Tibial nerve (tissue), 4 donors: ENCODE results near the gene KRT77. TPM values are rescaled to one million over a fixed set of nuclear protein-coding genes. Genes with fewer than 3 reads are reported as not detected.

ENCODE experiments used
- DNase-seq, 2 donors: peaks; one replicate each; pipeline ENCODE4 v3.0.0-alpha.2; 2019; ENCODE audit warnings: low spot score in 2 of 2
- H3K27ac ChIP-seq, 4 donors: fragments of 200-600 bp; sonication (generic) in 3 of 4; one replicate each; pipeline ENCODE4 v1.5.1; 2017 to 2019; ENCODE audit warnings: mild to moderate bottlenecking in 1 of 4
- H3K27me3 ChIP-seq, 2 donors: fragments of 200-600 bp; sonication (generic) in 1 of 2; one replicate each; pipeline versions ENCODE4 v1.5.1 to v1.6.0; 2017 to 2019
- H3K36me3 ChIP-seq, 3 donors: fragments of 200-600 bp; sonication (generic); one replicate each; pipeline ENCODE4 v1.5.1; 2018 to 2019
- H3K4me1 ChIP-seq, 4 donors: fragments of 200-600 bp; sonication (generic) in 3 of 4; one replicate each; pipeline ENCODE4 v1.5.1; 2017 to 2019
- H3K4me3 ChIP-seq, 4 donors: fragments of 200-600 bp; sonication (generic) in 3 of 4; one replicate each; pipeline ENCODE4 v1.5.1; 2017 to 2019; ENCODE audit warnings: mild to moderate bottlenecking in 1 of 4, moderate library complexity in 1 of 4
- H3K9me3 ChIP-seq, 4 donors: fragments of 200-600 bp; sonication (generic) in 3 of 4; one replicate each; pipeline ENCODE4 v1.5.1; 2017 to 2019
- CTCF ChIP-seq, 5 experiments: fragments of 200-600 bp in 3 of 5; fragments of 450-650 bp in 2 of 5; sonication (generic) in 3 of 5; IDR thresholded peaks; one replicate each; pipeline ENCODE4 v1.5.1; 2016 to 2019; ENCODE audit warnings: antibody characterized with exemption in 5 of 5, mild to moderate bottlenecking in 3 of 5, moderate library complexity in 2 of 5
- EP300 ChIP-seq, 2 donors: sonication (generic); formaldehyde crosslinking; IDR thresholded peaks; one replicate each; pipeline ENCODE4 v1.6.1; 2017; ENCODE audit warnings: antibody characterized with exemption in 2 of 2, mild to moderate bottlenecking in 1 of 2
- POLR2A ChIP-seq, 2 donors: fragments of 450-650 bp; IDR thresholded peaks; one replicate each; pipeline ENCODE4 v1.6.1; 2017; ENCODE audit warnings: antibody characterized with exemption in 2 of 2, mild to moderate bottlenecking in 2 of 2, moderate library complexity in 2 of 2
- WGBS, 2 donors: methylation state at CpG; one replicate each; pipeline ENCODE4 v1.1.5; 2018; 5-methylcytosine and 5-hydroxymethylcytosine counted together
- total RNA-seq, 4 donors: library from RNA; depleted of rRNA; stranded (reverse); fragments of >200 nt; gene quantifications; one replicate each; pipeline ENCODE4 v1.1.0, GENCODE V29; 2016

KRT77 gene
- total RNA-seq, 4 donors from 2014 or later: not detected

GRCh38 chr12:52730793-52731192 lies 27.5 kb upstream of the KRT77 start:
- H3K4me1 ChIP-seq: no peaks in the 10 kb centered on the region
- peaks cover 0 to 8% of the 10 kb centered on the region in 2 donors for H3K27me3 ChIP-seq
- no peak overlapping the region for H3K4me3 ChIP-seq
- 43 to 68% methylated on average over 2 of the region's 2 CpGs for WGBS, 2 donors
- no peaks in the 10 kb centered on the region for H3K9me3 ChIP-seq
- no peak for TF ChIP-seq CTCF (IDR thresholded peaks at IDR 0.05)
- TF ChIP-seq EP300 (IDR thresholded peaks at IDR 0.05): no peak
- no peak for TF ChIP-seq POLR2A (IDR thresholded peaks at IDR 0.05)
- H3K27ac ChIP-seq: no peak overlapping the region
- DNase-seq: no peak
- no peaks in the 10 kb centered on the region for H3K36me3 ChIP-seq

GRCh38 chr12:52730383-52730782 lies 27.1 kb upstream of the KRT77 start:
- Histone ChIP-seq H3K27ac (no peak overlapping the region), H3K4me3 (no peak overlapping the region), H3K27me3 (peaks cover 0 to 4% of the 10 kb centered on the region in 2 donors), H3K36me3 (no peaks in the 10 kb centered on the region), H3K4me1 (no peaks in the 10 kb centered on the region), H3K9me3 (no peaks in the 10 kb centered on the region)
- DNase-seq: no peak
- WGBS, 2 donors: 86 to 89% methylated on average over 13 of the region's 13 CpGs
- TF ChIP-seq EP300 (IDR thresholded peaks at IDR 0.05) (no peak), POLR2A (IDR thresholded peaks at IDR 0.05) (no peak), CTCF (IDR thresholded peaks at IDR 0.05) (no peak)

GRCh38 chr12:52729147-52729546 lies 25.8 kb upstream of the KRT77 start:
- Histone ChIP-seq H3K27ac (no peak overlapping the region), H3K9me3 (no peaks in the 10 kb centered on the region), H3K4me1 (no peaks in the 10 kb centered on the region), H3K27me3 (no peaks in the 10 kb centered on the region), H3K36me3 (no peaks in the 10 kb centered on the region), H3K4me3 (no peak overlapping the region)
- 66 to 80% methylated on average over 10 of the region's 10 CpGs for WGBS, 2 donors
- DNase-seq: no peak
- TF ChIP-seq CTCF (IDR thresholded peaks at IDR 0.05) (no peak), POLR2A (IDR thresholded peaks at IDR 0.05) (no peak), EP300 (IDR thresholded peaks at IDR 0.05) (no peak)

- no peak for DNase-seq
- H3K36me3 ChIP-seq: no peaks in the 10 kb centered on the region
- no peak overlapping the region for H3K27ac ChIP-seq
- H3K9me3 ChIP-seq: no peaks in the 10 kb centered on the region
- H3K4me3 ChIP-seq: no peak overlapping the region
- H3K27me3 ChIP-seq: no peaks in the 10 kb centered on the region
- 83 to 93% methylated on average over 2 of the region's 2 CpGs for WGBS, 2 donors
- no peaks in the 10 kb centered on the region for H3K4me1 ChIP-seq
- TF ChIP-seq POLR2A (IDR thresholded peaks at IDR 0.05): no peak
- no peak for TF ChIP-seq EP300 (IDR thresholded peaks at IDR 0.05)
- TF ChIP-seq CTCF (IDR thresholded peaks at IDR 0.05): no peak
Measured at GRCh38 chr12:52728374-52728773, 25.1 kb upstream of the KRT77 start.

GRCh38 chr12:52727037-52727436 lies 23.7 kb upstream of the KRT77 start:
- TF ChIP-seq CTCF (IDR thresholded peaks at IDR 0.05): no peak
- TF ChIP-seq EP300 (IDR thresholded peaks at IDR 0.05): no peak
- TF ChIP-seq POLR2A (IDR thresholded peaks at IDR 0.05): no peak
- Histone ChIP-seq H3K4me1 (no peaks in the 10 kb centered on the region), H3K27ac (no peak overlapping the region), H3K9me3 (no peaks in the 10 kb centered on the region), H3K27me3 (no peaks in the 10 kb centered on the region), H3K4me3 (no peak overlapping the region), H3K36me3 (no peaks in the 10 kb centered on the region)
- 78 to 83% methylated on average over 4 of the region's 4 CpGs for WGBS, 2 donors
- no peak for DNase-seq
